ENCODE results near the gene FAM234A. TPM values are rescaled to one million over a fixed set of nuclear protein-coding genes. Genes with fewer than 3 reads are reported as not detected.

The FAM234A gene, protein sequence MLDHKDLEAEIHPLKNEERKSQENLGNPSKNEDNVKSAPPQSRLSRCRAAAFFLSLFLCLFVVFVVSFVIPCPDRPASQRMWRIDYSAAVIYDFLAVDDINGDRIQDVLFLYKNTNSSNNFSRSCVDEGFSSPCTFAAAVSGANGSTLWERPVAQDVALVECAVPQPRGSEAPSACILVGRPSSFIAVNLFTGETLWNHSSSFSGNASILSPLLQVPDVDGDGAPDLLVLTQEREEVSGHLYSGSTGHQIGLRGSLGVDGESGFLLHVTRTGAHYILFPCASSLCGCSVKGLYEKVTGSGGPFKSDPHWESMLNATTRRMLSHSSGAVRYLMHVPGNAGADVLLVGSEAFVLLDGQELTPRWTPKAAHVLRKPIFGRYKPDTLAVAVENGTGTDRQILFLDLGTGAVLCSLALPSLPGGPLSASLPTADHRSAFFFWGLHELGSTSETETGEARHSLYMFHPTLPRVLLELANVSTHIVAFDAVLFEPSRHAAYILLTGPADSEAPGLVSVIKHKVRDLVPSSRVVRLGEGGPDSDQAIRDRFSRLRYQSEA
- 10 to 100 TPM; 31.7 to 64.8 (median 41.9) TPM for total RNA-seq
- long read RNA-seq, partial matches to known transcripts, result 2 of 6 reads
- long read RNA-seq, other reads (novel, unspliced or antisense), result 2 of 6 reads

DNA sequence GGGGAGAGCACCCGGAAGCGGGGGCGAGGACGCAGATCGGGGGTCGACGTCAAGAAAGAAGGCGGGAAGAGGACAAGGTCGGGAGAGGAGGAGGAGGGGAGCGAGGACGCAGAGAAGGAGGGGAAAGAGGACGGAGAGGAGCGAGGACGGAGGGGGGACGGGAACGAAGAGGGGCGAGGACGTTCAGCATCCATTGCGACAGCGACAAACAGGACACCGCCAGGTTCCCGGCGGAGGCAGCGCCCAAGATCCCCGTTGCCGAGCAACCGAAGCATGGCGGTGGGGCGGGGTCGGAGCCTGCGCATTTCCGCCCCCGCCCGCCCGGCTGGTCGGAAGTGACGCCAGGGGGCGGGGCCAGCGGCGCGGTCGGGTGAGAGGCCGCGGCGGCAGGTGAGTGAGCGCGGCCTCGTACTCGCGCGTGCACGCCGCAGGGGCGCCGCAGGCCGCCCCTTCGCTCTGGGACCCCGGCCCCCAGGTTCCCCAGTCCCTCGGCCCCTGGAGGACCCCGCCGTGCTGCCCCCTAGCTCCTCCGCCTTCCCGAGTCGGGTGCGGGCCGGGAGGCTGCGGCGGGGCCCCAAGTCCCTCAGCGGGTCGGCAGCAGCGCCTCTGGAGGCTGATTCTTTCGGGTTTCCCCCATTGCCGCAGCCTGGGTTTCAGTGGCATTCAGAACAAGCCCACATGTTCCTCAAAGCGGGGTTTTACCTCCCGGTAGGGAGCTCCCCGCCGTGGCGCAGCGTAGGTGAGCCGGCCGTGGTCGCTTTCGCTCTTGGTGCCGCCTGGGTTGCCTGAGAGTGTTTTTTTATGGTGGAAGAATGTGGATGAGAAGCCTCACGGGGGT is at the start of gene FAM234A:
Gene FAM234A, plus strand, starts transcription at position 354 of the 838 bp plus-strand sequence. CDS start 19,593 bp downstream, outside the sequence.
- no peaks in the 10 kb centered on the region for H3K36me3 ChIP-seq
- ATAC-seq, result peak; percentile 95 to 99 (median 96)
- WGBS (ENCODE audit: insufficient coverage, low coverage, low lambda C conversion rate, missing lambda C conversion rate), result 0% methylated on average over 21 of the region's 85 CpGs
- intact Hi-C loops (cut with DNase I), result loop anchor here in 1 of 2 donors (10.0 kb wide), 1 partner anchor 130 kb away; no protein-coding TSS in a partner anchor
- TF ChIP-seq POLR2A (IDR thresholded peaks at IDR 0.05), result peak; percentile 97
- TF ChIP-seq, protein P1, sequence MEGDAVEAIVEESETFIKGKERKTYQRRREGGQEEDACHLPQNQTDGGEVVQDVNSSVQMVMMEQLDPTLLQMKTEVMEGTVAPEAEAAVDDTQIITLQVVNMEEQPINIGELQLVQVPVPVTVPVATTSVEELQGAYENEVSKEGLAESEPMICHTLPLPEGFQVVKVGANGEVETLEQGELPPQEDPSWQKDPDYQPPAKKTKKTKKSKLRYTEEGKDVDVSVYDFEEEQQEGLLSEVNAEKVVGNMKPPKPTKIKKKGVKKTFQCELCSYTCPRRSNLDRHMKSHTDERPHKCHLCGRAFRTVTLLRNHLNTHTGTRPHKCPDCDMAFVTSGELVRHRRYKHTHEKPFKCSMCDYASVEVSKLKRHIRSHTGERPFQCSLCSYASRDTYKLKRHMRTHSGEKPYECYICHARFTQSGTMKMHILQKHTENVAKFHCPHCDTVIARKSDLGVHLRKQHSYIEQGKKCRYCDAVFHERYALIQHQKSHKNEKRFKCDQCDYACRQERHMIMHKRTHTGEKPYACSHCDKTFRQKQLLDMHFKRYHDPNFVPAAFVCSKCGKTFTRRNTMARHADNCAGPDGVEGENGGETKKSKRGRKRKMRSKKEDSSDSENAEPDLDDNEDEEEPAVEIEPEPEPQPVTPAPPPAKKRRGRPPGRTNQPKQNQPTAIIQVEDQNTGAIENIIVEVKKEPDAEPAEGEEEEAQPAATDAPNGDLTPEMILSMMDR (IDR thresholded peaks at IDR 0.05), result peak; percentile 29 to 44 (median 34)
- H3K27ac ChIP-seq, result peak within 1 kb of the TSS; percentile 89 to 96 (median 92)
- peaks cover 0 to 5% (median 0%) of the 10 kb centered on the region in 4 donors for H3K4me1 ChIP-seq
- peak within 1 kb of the TSS; percentile 69 to 91 (median 87) for H3K4me3 ChIP-seq
- no peaks in the 10 kb centered on the region for H3K27me3 ChIP-seq
- H3K9me3 ChIP-seq, result no peaks in the 10 kb centered on the region
- DNase-seq, result peak; percentile 96 to 97 (median 97)

DNA sequence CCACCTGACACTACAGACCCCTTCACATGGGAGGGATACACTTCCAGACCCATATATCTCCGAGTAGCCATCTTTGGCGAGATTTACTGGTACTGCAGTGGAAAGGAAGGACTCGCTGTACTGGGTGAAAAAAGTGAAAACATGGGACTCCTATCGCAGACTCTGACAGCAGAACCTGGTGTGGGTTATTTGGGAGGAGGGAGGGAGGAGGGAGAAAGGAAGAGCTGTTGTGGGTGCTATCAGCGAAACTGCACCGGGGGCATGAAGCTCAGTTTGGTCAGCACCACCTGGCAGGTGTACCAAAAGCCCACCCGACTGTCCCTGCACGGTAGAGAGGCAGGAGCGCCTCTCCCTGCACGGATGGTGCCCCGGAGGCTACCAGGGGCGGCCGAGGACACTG is 49.4 kb upstream of the FAM234A start:
- TF ChIP-seq, protein P1 (IDR thresholded peaks at IDR 0.05), result no peak
- no peak for TF ChIP-seq POLR2A (IDR thresholded peaks at IDR 0.05)
- H3K36me3 ChIP-seq, result peaks cover 0 to 20% (median 10%) of the 10 kb centered on the region in 4 donors
- intact Hi-C loops (cut with DNase I), result no loop called here
- 81% methylated on average over 5 of the region's 13 CpGs for WGBS (ENCODE audit: insufficient coverage, low coverage, low lambda C conversion rate, missing lambda C conversion rate)
- no peak overlapping the region for H3K4me3 ChIP-seq
- ATAC-seq (no peak), DNase-seq (no peak)
- H3K27me3 ChIP-seq, result no peaks in the 10 kb centered on the region
- H3K4me1 ChIP-seq, result peaks cover 0 to 12% (median 4%) of the 10 kb centered on the region in 4 donors
- no peaks in the 10 kb centered on the region for H3K9me3 ChIP-seq
- no peak overlapping the region for H3K27ac ChIP-seq

DNA sequence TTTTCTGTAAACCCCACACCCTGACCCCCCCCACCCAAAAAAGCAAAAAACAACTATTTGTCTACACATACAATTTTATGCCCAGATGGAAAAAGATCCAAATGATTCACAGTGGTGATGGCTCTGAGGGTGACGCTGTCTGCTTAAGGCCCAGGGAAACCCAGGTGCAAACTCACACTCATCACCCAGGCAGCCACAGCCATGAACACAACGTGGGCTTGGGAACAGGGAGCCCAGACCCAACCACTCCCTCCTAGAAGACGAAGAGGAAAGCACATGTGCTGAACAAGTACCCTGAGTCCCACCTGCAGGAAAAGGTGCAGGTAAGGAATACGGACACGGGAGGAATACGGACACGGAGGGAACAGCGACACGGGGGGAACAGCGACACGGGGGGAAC is 48.9 kb upstream of the FAM234A start:
- no peak for DNase-seq
- ATAC-seq, result no peak
- TF ChIP-seq POLR2A (IDR thresholded peaks at IDR 0.05), result no peak
- TF ChIP-seq, protein P1 (IDR thresholded peaks at IDR 0.05), result no peak
- Histone ChIP-seq H3K36me3 (peaks cover 0 to 24% (median 13%) of the 10 kb centered on the region in 4 donors), H3K27ac (no peak overlapping the region), H3K4me3 (no peak overlapping the region), H3K9me3 (no peaks in the 10 kb centered on the region), H3K27me3 (no peaks in the 10 kb centered on the region), H3K4me1 (peaks cover 0 to 9% (median 4%) of the 10 kb centered on the region in 4 donors)
- WGBS (ENCODE audit: insufficient coverage, low coverage, low lambda C conversion rate, missing lambda C conversion rate), result 85% methylated on average over 9 of the region's 11 CpGs
- intact Hi-C loops (cut with DNase I), result no loop called here

DNA sequence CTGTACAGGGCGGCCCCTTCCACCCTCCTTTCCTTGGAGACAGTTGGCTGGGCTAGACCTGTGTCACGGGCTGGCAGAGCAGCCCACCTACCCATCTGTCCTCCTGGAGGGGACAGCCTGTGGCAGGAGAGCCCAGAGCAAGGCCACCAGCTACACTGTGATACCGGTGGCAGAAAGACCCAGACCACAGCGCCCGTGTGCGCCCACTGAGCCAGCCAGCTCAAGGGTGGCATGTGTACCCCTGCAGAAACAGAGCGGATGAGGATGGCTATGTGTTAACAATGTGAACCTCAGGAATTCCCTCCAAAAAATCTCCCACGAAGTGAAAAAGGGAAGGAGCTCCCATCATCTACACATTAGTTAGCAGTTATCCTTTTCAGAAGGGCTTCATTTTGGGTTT is 47.3 kb upstream of the FAM234A start:
- no peak overlapping the region for H3K27ac ChIP-seq
- no peaks in the 10 kb centered on the region for H3K4me1 ChIP-seq
- no peak for DNase-seq
- no peak overlapping the region for H3K4me3 ChIP-seq
- intact Hi-C loops (cut with DNase I), result no loop called here
- no peak for TF ChIP-seq POLR2A (IDR thresholded peaks at IDR 0.05)
- TF ChIP-seq, protein P1 (IDR thresholded peaks at IDR 0.05), result no peak
- peaks cover 4 to 40% (median 22%) of the 10 kb centered on the region in 4 donors for H3K36me3 ChIP-seq
- 100% methylated on average over 5 of the region's 8 CpGs for WGBS (ENCODE audit: insufficient coverage, low coverage, low lambda C conversion rate, missing lambda C conversion rate)
- H3K9me3 ChIP-seq, result no peaks in the 10 kb centered on the region
- peak in 1 of 4 donors; percentile 17 for ATAC-seq
- no peaks in the 10 kb centered on the region for H3K27me3 ChIP-seq

All from right lobe of liver (tissue), 6 donors.